Right atrium auricular region (tissue), 2 donors: ENCODE data around the gene MED4. TPM values are rescaled to one million over a fixed set of nuclear protein-coding genes. Genes with fewer than 3 reads are reported as not detected.
A peak's percentile ranks its signal among the peaks of the same experiment; 100 is the strongest.

ENCODE experiments used
- DNase-seq: peaks from one replicate; pipeline ENCODE4 v3.0.0-alpha.2; 2019; ENCODE audit warnings: low spot score
- H3K27ac ChIP-seq, 2 donors: fragments of 200-600 bp; sonication (generic); 1 replicate in 1 of 2; 2 replicates in 1 of 2; pipeline ENCODE4 v1.5.1; 2016 to 2019
- H3K27me3 ChIP-seq, 2 donors: fragments of 200-600 bp; sonication (generic); one replicate each; pipeline versions ENCODE4 v1.5.1 to v1.6.0; 2017 to 2019
- H3K36me3 ChIP-seq: fragments of 200-600 bp; sonication (generic); one replicate; pipeline ENCODE4 v1.5.1; 2016
- H3K4me1 ChIP-seq, 2 donors: fragments of 200-600 bp; sonication (generic); one replicate each; pipeline versions ENCODE4 v1.5.1 to v1.6.0; 2017 to 2019
- H3K4me3 ChIP-seq, 2 donors: fragments of 200-600 bp; sonication (generic); 1 replicate in 1 of 2; 2 replicates in 1 of 2; pipeline ENCODE4 v1.5.1; 2017 to 2019; ENCODE audit warnings: mild to moderate bottlenecking in 1 of 2, moderate library complexity in 1 of 2
- H3K9me3 ChIP-seq, 2 donors: fragments of 200-600 bp; sonication (generic); one replicate each; pipeline ENCODE4 v1.5.1; 2019
- total RNA-seq, 2 donors: library from RNA; depleted of rRNA; stranded (reverse); fragments of >200 nt; gene quantifications; one replicate each; pipeline ENCODE4 v1.1.0, GENCODE V29; 2016
- TF ChIP-seq, protein P1 (sequence below), 2 donors: fragments of 200-600 bp; sonication (generic); IDR thresholded peaks; one replicate each; pipeline ENCODE4 v1.5.1; 2019; ENCODE audit warnings: antibody characterized with exemption in 2 of 2

The MED4 gene
- total RNA-seq, 2 donors from 2014 or later, result 35.7 to 39.5 TPM

DNA sequence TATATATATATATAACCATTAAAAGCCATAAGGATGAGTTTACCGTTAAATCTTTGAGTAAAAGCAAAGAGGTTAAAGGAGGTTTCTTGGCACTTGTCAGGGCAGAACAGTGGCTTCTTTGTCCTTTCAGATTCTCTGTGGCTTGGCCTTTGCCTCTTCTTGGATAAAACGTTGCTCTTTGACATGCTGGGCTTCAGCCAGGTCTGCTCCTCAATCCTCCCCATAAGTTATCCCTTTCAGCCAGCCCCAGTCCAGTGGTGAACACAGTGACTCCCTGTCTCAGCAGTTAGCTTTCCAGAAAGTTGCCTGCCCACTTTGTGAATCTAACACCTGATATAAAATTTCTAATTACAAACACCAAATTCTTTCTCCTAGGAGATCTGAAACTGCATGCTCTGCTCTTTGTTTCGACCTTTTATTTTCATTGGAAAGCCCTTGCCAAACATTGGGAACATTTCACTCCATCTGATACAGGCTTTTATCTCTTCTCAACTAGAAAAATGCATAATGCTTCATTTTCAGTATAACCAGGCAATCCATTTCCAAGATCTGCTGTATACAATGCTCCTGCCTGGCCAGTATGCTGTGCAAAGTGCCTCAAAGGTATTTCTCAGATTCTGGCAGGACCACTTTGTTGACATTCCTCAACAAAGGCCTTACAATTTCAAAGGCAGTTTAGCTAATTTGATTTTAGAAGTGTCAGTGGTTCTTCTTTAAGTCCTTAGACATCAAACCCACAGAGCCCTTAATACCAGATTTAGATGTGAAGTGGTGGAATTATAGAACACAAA is 16.2 kb upstream of the MED4 start:
- H3K27me3 ChIP-seq, result no peaks in the 10 kb centered on the region
- no peaks in the 10 kb centered on the region for H3K36me3 ChIP-seq
- peaks cover 0 to 32% of the 10 kb centered on the region in 2 donors for H3K4me1 ChIP-seq
- DNase-seq, result peak; percentile 65
- TF ChIP-seq, protein P1, sequence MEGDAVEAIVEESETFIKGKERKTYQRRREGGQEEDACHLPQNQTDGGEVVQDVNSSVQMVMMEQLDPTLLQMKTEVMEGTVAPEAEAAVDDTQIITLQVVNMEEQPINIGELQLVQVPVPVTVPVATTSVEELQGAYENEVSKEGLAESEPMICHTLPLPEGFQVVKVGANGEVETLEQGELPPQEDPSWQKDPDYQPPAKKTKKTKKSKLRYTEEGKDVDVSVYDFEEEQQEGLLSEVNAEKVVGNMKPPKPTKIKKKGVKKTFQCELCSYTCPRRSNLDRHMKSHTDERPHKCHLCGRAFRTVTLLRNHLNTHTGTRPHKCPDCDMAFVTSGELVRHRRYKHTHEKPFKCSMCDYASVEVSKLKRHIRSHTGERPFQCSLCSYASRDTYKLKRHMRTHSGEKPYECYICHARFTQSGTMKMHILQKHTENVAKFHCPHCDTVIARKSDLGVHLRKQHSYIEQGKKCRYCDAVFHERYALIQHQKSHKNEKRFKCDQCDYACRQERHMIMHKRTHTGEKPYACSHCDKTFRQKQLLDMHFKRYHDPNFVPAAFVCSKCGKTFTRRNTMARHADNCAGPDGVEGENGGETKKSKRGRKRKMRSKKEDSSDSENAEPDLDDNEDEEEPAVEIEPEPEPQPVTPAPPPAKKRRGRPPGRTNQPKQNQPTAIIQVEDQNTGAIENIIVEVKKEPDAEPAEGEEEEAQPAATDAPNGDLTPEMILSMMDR (IDR thresholded peaks at IDR 0.05), result no peak
- no peaks in the 10 kb centered on the region for H3K9me3 ChIP-seq
- H3K4me3 ChIP-seq, result no peak overlapping the region
- H3K27ac ChIP-seq, result peak overlapping the region; percentile 60 to 76

GRCh38 chr13:48110132-48110868 is 15.4 kb upstream of the MED4 start:
- peak overlapping the region; percentile 60 to 76 for H3K27ac ChIP-seq

GRCh38 chr13:48108106-48108505 is 13.2 kb upstream of the MED4 start:
- TF ChIP-seq, protein P1 (IDR thresholded peaks at IDR 0.05), result no peak
- Histone ChIP-seq H3K4me1 (peaks cover 0 to 29% of the 10 kb centered on the region in 2 donors), H3K27ac (no peak overlapping the region), H3K4me3 (no peak overlapping the region), H3K9me3 (no peaks in the 10 kb centered on the region), H3K36me3 (no peaks in the 10 kb centered on the region), H3K27me3 (no peaks in the 10 kb centered on the region)
- no peak for DNase-seq

More at GRCh38 chr13:48110132-48110868, 15.4 kb upstream of the MED4 start:
- no peaks in the 10 kb centered on the region for H3K27me3 ChIP-seq
- no peaks in the 10 kb centered on the region for H3K9me3 ChIP-seq
- no peak for DNase-seq
- TF ChIP-seq, protein P1 (IDR thresholded peaks at IDR 0.05), result no peak
- H3K36me3 ChIP-seq, result no peaks in the 10 kb centered on the region
- peaks cover 0 to 32% of the 10 kb centered on the region in 2 donors for H3K4me1 ChIP-seq
- no peak overlapping the region for H3K4me3 ChIP-seq

- no peak for DNase-seq
- Histone ChIP-seq H3K4me3 (no peak overlapping the region), H3K27me3 (no peaks in the 10 kb centered on the region), H3K36me3 (no peaks in the 10 kb centered on the region), H3K4me1 (peaks cover 0 to 16% of the 10 kb centered on the region in 2 donors), H3K27ac (no peak overlapping the region), H3K9me3 (no peaks in the 10 kb centered on the region)
- TF ChIP-seq, protein P1 (IDR thresholded peaks at IDR 0.05), result no peak
Measured at GRCh38 chr13:48097793-48098192, 2.9 kb upstream of the MED4 start.

- Histone ChIP-seq H3K27me3 (no peaks in the 10 kb centered on the region), H3K36me3 (no peaks in the 10 kb centered on the region), H3K4me1 (peaks cover 0 to 26% of the 10 kb centered on the region in 2 donors), H3K4me3 (no peak overlapping the region), H3K9me3 (no peaks in the 10 kb centered on the region), H3K27ac (no peak overlapping the region)
- DNase-seq, result no peak
- TF ChIP-seq, protein P1 (IDR thresholded peaks at IDR 0.05), result no peak
Measured at GRCh38 chr13:48096670-48097069, 1.8 kb upstream of the MED4 start.
